NCI-H2196 treated with DMSO at 0.1 percent for 48 hours (cell line): ENCODE measurements around the gene SHROOM2.

Experiments used
- DNase-seq: peaks from one replicate; lab custom pipeline; 2025; ENCODE audit not compliant: unreplicated experiment; lab: John Stamatoyannopoulos, UW

Gene SHROOM2

DNA sequence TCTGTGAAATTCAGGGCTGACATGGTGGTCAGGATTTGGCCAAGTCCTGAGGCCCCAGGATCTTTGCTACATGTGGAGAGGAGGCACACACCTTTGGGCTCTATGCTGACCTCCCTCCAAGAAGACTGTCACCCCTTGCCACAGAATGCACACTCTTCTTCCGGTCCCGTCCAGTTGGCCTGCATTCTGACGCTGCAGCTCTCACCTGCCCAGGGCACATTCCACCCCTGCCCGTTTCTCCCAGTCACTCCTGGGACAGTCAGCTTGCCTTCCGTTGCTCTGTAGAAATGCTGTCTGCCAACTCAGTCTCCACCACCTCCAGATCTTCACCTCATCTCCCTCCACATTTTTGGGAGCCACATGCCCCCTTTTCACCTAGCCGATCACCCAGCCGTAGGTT is 76.7 kb downstream of the SHROOM2 start:
- no peak for DNase-seq

DNA sequence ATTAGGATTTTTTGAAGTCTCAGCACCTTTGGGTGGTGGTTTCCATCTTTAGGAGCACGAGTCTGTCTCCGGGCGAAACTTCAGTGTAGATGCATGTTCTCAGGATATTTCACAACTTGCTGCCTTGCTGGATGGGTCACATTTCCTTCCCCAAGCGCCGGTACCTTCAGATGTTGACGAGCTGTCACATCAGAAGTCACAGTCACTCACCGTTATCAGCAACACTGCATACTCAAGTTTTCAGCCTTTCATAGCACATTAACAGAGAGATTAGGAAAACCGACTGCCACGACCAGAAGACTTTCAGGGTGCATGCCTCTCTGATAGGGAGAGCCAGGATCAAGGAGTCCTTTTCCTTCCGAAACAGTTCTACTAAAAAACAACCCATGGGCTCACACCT is 77.8 kb downstream of the SHROOM2 start:
- no peak for DNase-seq

DNA sequence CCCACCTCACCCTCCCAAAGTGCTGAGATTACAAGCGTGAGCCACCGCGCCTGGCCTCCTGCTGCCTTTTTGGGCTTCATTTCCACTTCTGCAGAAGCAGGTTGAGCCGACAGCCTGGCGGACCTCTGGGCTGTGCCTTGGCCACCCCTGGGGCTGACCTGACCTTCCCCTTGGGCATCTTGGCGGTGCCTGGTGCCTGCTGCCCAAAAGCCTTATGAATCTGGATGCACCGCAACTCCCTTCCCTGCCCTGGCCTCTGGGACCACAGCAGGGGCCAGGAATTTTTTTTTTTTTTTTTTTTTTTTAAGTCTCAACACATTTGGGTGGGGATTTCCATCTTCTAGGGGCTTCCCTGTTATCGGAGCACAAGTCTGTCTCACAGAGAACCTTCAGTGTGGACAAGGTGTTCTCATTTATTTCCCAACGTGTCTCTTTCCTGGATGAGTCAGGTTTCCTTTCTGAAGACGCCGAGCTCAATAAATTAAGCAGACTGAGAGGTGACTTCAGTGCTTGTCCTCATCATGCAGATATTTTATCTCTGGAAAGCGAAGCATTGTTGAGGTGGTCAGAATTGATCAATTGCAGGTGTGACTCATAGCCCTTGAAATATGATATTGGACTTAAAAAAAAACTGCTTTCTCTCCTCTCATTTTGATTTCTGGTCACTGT is 79.7 kb downstream of the SHROOM2 start:
- no peak for DNase-seq

DNA sequence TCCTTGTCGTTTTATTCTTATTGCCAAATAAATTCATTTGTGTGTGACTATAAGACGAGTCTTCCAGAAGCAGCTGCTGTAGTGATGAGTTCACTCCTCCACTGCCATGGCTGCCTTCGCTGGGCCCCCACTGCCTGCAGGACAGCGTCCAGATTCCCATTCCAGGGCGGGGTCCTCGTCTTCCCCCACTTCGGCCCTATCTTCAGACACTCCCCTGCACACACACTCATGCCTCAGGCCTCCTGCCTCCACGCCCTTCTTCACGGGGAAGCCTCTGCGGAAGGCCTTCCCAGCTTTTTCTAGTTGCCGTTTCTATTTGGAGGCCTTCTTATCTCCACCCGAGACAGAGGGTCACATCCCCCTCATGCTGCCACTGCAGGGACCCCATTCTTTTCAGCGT is 80.4 kb downstream of the SHROOM2 start:
- DNase-seq, result no peak

DNA sequence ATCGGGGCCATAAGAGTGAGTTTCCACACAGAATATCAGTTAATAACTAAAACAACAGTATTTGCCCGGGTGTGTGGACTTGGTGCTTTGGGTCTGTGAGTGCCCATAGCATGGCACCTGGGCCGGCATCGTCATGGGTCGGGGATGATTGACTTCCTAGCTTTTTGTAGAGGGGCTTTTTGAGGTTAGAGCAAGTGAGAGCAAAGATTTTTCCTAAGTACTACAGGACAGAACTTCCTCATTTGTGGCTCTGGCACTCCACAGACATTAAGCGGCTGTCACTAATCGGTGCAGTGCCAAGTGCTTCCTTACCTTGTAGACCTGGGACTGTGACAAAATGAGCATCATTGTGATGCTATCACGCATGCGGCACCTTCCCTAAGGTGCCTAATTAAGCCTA is 81.0 kb downstream of the SHROOM2 start:
- DNase-seq, result no peak

DNA sequence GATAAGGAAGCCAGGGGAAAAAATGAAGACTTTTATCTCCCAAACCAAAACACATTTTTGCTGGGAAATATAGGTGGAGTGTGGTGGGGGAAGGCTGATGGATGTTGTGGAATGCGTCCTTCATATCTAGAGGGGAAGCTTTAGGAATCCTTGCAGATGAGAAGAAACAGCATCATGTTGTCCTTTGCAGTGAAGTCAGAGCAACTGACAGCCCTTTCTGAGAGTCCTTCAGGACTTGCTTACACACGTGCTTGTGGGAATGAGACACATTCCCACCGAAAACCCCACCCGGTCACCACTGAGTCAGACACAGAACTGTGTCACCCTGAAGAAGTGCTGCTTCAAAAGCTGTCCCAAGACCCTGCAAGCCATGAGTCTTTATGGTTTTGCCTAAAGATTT is 81.5 kb downstream of the SHROOM2 start:
- no peak for DNase-seq

DNA sequence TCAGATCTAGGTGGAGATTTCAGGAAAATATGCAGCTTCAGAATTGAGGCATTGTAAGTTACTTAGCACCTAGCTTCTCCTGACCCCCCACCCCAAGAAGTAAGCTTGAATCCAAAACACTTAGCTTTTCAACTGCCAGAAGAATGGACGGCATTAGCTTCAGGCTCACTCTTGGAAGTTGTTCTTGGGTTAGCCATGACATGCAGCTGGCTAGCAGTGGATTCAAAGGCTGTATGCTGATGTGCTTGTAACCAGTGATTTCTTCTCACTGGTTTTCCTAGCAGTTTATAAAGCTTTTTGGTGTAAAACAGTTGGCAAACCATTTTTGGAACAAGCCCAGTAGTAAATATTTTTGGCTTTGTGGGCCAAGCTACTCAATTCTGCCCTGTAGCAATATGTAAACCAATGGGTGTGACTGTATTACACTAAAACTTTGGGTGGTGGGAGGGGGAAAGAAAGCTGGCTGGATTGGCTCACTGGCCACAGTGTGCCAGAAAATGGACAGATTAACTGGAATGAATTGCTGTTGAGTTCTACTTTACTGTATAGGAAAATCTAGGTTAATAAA is 85.6 kb downstream of the SHROOM2 start:
- DNase-seq, result no peak

DNA sequence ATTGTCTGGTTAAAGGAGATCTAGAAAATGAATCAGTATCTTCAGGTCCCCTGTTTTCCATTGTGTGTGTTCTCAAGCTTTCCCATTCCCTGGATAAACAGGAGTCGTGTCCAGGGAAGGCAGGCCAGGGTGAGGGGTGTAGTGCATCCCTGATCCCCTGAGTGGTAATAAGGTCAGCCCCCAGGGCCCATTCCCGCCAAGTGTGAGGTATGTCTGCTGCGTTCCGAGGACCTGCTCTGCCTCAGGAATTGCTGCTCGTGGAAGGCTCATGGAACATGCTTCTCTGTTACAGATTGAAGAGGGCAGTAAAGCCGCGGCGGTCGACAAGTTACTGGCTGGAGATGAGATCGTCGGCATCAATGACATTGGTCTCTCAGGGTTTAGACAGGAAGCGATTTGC is 87.1 kb downstream of the SHROOM2 start:
- DNase-seq, result no peak

DNA sequence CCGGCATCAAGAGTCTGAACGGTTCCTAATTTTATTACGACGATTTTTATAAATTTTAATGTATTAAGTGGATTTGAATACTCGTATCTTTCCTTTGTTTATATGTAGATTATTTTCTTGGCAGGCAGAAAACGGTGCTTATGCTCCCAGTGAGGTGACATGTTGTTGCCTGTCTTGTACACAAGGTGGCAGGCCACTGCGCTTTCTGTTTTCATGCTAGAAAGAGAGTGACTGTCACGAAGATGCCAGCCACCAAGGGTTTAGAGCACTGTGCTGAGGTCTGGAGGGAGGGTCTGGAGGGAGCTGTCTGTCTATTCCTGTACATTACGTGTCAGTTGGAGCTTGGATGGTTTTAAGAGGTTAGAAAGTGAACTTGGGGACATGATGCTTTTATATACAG is 87.7 kb downstream of the SHROOM2 start:
- DNase-seq, result no peak

DNA sequence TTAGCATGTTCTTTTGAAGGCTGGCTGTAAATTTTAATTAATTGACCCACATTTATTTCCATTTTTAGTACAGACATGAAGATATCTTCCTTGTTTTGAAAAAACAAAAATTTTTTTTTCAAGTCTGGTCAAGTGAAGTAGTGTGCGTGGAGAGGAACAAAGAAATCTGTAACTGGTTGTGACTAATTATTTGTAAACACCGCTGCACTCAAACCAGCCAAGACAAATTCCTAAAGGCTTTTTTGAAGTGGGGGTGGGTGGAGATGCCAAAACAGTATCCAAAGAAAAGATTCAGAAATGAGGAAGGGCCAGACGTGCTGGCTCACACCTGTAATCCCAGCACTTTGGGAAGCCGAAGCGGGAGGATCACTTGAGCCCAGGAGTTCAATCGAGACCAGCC is 88.3 kb downstream of the SHROOM2 start:
- no peak for DNase-seq

DNA sequence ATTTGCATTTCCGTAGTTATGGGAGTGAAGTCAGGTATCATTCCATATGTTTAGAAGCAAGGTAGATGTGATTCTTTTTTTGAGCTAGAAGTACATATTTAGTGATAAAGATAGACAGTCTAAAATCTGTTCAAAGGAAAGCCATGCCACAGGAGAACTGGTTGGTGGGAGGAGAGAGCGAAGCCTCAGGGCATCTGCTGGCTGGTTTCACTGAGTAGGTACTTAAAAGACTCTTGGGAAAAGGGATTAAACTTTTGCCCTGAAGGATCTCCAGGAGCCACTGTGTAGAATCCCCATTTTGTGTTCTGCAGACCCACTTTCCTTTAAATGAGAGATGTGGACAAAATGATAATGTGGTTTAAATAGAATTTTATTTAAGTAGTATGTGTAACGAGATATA is 89.6 kb downstream of the SHROOM2 start:
- DNase-seq, result no peak

DNA sequence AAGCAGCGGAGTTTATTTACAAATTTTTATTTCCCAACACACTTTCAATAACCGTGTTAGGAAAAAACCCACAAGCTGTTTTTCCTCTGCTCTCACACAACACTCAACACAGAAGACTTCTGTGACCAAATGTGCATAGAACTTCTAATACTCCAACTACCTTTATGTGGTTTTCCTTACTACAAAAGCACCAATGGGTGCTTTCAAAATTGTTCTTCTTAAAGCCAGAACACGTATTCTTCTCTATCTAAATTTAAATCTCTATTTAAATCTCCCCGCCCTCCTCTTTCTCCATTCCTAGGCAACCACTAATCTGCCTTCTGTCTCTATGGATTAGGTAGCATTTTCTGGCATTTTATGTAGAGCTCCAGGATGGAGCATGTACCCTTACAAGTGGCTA is 90.0 kb downstream of the SHROOM2 start:
- no peak for DNase-seq

DNA sequence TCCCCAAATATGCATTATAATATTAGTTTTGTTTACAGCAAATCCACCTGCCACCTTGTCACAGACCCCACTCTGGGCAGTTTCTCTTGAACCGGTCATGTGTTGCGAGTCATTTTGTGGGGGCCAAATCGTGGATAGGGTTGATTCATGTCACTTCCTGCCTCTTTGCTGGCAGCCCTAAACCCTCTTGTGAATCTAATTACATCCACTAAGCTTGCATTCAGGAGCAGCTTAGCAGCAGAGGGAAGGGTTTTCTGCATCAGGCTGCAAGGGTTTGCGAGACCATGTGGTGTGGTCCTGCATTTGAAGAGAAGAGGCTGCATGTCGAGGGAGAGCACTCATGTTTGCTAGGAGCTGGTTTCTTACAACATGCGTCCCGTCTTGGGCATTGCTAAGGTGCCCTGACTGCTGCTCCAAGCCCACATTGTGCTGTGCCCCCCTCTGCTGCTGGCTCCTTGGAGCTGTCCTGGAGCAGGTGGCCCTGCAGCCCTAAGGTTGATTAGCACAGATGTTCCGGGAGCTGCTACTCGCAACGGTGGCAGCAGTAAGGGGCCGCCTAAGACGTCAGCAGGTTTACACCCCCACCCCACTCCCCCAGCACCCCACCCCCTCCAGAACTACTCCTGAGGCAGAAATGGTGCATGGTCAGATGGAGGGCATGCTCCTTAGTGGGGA is 92.1 kb downstream of the SHROOM2 start:
- DNase-seq, result no peak

DNA sequence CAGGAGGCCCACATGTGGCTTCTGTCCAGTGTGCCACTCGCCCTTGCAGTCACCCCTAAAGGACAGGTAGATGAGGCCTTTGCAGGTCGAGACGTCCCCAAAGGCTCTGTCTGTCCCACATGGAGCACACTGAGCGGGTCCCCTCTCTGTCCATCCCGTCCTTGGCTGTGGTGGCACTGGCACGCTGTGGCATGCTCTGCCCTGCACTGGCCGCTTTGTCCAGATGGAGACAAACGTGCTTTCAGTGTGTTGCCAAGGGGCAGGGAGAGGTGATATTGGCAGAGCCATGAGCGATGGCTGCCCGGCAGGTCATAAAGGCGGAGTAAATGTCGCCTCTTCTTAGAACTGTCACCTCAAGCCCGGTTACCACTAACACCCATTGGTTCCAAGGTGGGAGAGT is 94.0 kb downstream of the SHROOM2 start:
- DNase-seq, result no peak

DNA sequence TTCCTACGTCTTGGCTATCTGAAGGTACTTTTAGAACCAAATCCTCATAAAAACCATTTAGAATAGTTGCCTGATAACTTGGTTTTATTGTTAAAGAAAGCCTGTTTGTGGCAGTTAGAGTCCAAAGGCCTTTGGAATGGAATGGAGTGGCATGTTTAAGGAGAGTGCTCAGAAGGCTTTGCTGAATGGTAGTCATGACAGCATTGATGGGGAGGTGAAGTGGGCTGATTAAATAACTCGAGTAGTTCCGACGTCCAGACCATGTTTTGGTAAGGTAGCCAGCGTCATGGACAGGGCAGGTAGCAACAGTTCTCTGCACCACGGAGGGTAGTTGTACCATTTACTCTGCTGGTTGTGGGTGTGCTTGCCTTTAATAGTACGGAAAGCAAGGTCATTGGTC is 94.6 kb downstream of the SHROOM2 start:
- DNase-seq, result no peak

DNA sequence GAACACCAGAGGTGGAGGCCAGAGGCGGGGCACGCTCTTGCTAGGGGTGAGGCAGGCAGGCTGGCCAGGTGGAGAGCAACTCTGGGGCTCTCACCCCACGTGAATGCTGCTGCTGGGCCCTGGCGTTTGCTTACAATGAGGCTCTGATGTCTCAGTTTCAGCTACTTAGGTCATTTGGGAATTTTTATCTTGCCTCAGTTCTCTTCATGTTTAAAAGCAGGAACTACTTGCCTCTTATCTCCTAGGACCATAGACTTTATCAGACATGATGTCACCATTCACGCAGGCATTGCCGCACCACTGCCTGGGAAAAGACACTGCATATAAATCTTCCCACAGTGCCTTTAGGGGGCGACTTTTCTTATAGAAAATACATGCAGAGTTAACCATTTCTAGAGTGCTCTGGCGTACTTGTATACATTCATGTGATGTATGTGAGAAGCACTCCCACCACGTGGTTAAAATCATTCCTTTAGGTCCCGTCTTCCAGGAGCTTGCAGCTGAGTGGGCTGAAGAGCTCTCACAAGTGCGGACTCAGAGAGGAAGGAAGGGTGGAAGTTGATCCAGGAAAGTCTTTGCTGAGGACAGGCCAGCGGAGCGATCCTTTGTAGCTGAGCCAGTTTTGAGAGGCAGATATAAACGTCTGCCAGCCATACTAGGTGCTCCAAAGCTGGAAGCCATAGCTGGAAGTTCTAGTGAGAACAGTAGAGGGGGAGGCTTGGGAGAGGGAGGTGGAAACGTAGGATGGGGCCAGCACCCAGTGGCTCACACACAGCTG is 96.6 kb downstream of the SHROOM2 start:
- no peak for DNase-seq

DNA sequence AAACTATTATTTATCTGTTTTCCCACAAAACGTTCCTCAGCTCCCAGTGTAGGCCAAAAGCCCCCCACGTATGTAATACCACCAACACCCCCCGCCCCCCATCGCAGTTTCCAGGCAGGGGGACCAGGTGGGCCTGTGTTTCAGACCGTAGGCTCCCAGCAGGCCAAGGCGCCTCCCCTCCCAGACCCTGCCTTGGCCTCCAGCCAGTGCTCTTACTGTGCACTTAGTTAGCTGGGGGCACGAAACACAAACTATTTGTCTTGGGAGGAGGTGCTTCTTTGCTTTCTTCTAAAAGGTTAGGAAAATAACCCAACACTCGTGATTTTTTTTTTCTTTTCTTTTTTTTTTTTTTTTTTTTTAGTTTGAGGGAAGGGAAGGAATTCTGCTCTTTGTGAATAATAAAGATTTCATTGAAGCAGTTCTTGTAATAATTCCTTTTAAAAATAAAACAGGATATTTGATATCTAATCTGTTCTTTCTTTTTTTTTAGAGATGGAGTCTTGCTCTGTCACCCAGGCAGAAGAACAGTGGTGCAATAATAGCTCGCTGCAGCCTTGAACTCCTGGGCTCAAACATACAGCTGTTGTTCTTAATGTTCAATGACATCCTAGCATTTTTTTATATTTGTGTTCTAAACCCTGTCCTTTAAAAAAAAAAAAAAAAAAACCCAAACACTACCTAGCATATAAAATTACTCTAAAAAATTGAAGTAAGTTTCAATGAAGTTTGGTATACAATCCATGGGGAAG is 98.0 kb downstream of the SHROOM2 start:
- DNase-seq, result no peak

DNA sequence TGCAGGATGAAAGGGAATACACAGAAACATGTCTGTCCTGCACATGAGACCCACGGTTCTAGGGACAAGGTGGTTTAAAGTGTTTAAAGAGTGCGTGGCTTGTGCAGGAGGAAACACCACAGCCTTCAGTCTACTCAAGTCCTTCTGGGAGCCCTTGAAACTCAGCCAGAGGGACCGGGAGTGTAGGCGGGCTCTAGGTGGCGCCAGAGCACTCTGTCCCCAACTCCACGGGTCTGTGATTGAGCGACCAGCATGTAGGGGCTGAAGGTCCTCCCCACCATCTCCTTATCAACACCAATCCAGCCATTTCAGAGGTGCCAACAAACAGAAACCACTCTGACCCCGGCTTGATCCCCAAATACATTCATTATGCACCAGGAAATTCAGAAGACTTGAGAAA is 98.9 kb downstream of the SHROOM2 start:
- no peak for DNase-seq

DNA sequence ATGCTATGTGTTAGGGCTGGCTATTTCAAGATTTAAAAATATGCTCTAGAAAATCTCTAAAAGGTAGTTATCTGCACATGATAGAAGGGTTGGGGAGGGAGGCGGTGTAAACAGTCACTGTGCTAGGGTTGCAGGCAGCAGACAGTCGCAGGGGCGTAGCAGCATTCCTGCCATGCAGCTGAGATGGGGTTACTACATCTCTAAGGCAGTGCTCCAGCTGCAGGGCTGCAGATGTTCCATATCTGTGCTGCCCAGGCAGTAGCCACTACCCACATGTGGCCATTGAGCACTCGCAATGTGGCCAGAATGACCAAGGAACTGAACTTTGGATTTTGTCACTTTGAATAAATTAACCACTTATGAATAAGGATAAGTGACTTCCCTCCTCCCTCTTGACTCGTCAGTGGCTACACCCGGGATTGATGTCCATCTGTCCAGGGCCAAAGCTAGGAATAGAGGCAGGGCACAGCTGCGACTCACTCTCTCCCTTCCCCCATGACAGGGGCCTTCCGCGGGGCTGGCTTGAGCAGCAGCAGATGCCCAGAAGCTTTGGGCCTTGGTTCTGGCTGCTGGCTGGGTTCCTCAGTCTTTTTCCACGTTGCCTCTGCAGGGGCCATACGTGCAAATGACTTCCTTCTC is 101.5 kb downstream of the SHROOM2 start:
- no peak for DNase-seq

DNA sequence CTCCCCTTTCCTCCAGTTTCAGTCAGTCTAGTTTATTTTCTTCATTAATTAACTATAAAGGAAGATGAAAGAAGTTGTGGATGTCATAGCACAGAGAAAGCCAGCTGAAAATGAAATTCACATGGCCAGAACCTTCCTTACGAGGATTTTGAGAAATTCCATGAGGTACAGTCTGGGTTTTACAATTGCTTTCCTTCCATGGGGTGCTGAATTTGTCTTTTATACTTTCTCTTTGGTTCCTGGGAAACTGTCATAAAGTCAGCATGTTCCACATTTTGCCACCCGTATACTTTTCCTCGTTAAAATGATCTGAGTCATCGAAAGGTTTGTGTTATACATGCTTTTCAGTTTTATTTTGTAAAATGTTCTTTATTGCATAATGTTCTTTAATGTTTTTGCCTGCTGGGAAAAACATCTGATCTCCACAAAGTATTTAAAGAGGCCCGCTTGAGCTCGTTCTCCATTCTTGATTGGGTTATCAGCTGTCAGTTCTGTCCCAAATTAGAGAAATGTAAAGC is 102.8 kb downstream of the SHROOM2 start:
- DNase-seq, result no peak

DNA sequence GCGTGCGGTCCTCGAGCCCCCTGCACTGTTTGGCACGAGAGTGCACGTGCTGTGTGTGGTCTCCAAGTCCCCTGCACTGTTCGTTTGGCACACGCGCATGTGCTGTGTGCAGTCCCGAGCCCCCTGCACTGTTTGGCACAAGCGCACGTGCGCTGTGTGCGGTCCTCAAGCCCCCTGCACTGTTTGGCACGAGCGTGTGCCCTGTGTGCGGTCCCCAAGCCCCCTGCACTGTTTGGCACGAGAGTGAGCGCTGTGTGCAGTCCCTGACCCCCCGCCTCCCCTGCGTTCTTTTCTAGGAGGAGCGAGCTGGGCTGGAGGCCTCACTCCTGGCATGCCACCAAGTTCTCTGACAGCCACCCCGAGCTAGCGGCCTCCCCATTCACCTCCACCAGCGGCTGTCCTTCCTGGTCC is 104.5 kb downstream of the SHROOM2 start:
- no peak for DNase-seq
